ENCODE results near the gene IGF2R. TPM values are rescaled to one million over a fixed set of nuclear protein-coding genes. Genes with fewer than 3 reads are reported as not detected.

IGF2R gene
- polyA plus RNA-seq, 1 donor (not counting 4 experiments of a cell fraction or from before 2014, with no cell fraction given): 40.9 TPM

- Histone ChIP-seq H3K4me3 (ENCODE audit: control insufficient read depth in 2 of 3, extremely low read depth in 1 of 3, insufficient read depth in 2 of 3, low read depth in 1 of 3, low read length in 3 of 3) (no peak overlapping the region), H4K20me1 (ENCODE audit: control insufficient read depth, extremely low read depth, insufficient read depth, low read length) (no peaks in the 10 kb centered on the region), H3K9me1 (ENCODE audit: control insufficient read depth, extremely low read depth, insufficient read depth, low read length) (no peaks in the 10 kb centered on the region), H3K4me1 (ENCODE audit: control insufficient read depth, extremely low read depth, insufficient read depth, low read length) (no peaks in the 10 kb centered on the region), H3K36me3 (ENCODE audit: control insufficient read depth in 2 of 2, extremely low read depth in 1 of 2, insufficient read depth in 2 of 2, low read length in 2 of 2) (peaks cover 29 to 38% of the 10 kb centered on the region in 2 experiments), H3K9ac (ENCODE audit: control insufficient read depth, extremely low read depth, insufficient read depth, low read length) (no peak overlapping the region), H3K27me3 (ENCODE audit: control insufficient read depth, extremely low read depth, insufficient read depth, low read length) (no peaks in the 10 kb centered on the region), H3K27ac (ENCODE audit: control insufficient read depth, insufficient read depth, low read length) (no peak overlapping the region), H3K79me2 (ENCODE audit: control insufficient read depth, insufficient read depth, low read length) (no peaks in the 10 kb centered on the region), H2AFZ (ENCODE audit: control insufficient read depth, low read length) (no peak overlapping the region), H3K4me2 (ENCODE audit: control insufficient read depth, extremely low read depth, insufficient read depth, low read depth, low read length) (no peak overlapping the region), H3K9me3 (ENCODE audit: control insufficient read depth, low read depth, low read length) (no peaks in the 10 kb centered on the region)
- no peak for TF ChIP-seq EZH2 (IDR thresholded peaks at IDR 0.05; ENCODE audit: low read length)
- TF ChIP-seq CTCF (optimal IDR thresholded peaks at IDR 0.05 in 1 of 3, IDR thresholded peaks at IDR 0.05 in 1 of 3, conservative IDR thresholded peaks at IDR 0.05 in 1 of 3; ENCODE audit: extremely low read depth in 1 of 3, insufficient read depth in 2 of 3, low read length in 3 of 3): no peak
- DNase-seq (ENCODE audit: low read depth, low spot score) (no peak), FAIRE-seq (no peak)
- dilution Hi-C loops (cut with MboI; ENCODE audit: extremely low pct_ligation_motif_present, low sequenced_read_pairs): no loop called here
Observed at GRCh38 chr6:160106701-160107100, 137.8 kb downstream of the IGF2R start.

- H3K79me2 ChIP-seq (ENCODE audit: control insufficient read depth, insufficient read depth, low read length): no peaks in the 10 kb centered on the region
- no peaks in the 10 kb centered on the region for H3K27me3 ChIP-seq (ENCODE audit: control insufficient read depth, extremely low read depth, insufficient read depth, low read length)
- no peaks in the 10 kb centered on the region for H4K20me1 ChIP-seq (ENCODE audit: control insufficient read depth, extremely low read depth, insufficient read depth, low read length)
- H3K9me1 ChIP-seq (ENCODE audit: control insufficient read depth, extremely low read depth, insufficient read depth, low read length): no peaks in the 10 kb centered on the region
- H3K9me3 ChIP-seq (ENCODE audit: control insufficient read depth, low read depth, low read length): no peaks in the 10 kb centered on the region
- no peaks in the 10 kb centered on the region for H3K4me1 ChIP-seq (ENCODE audit: control insufficient read depth, extremely low read depth, insufficient read depth, low read length)
- DNase-seq (ENCODE audit: low read depth, low spot score) (no peak), FAIRE-seq (no peak)
- dilution Hi-C loops (cut with MboI; ENCODE audit: extremely low pct_ligation_motif_present, low sequenced_read_pairs): no loop called here
- TF ChIP-seq CTCF (optimal IDR thresholded peaks at IDR 0.05 in 1 of 3, IDR thresholded peaks at IDR 0.05 in 1 of 3, conservative IDR thresholded peaks at IDR 0.05 in 1 of 3; ENCODE audit: extremely low read depth in 1 of 3, insufficient read depth in 2 of 3, low read length in 3 of 3) (no peak), EZH2 (IDR thresholded peaks at IDR 0.05; ENCODE audit: low read length) (no peak)
- H3K4me2 ChIP-seq (ENCODE audit: control insufficient read depth, extremely low read depth, insufficient read depth, low read depth, low read length): no peak overlapping the region
- peaks cover 22 to 27% of the 10 kb centered on the region in 2 experiments for H3K36me3 ChIP-seq (ENCODE audit: control insufficient read depth in 2 of 2, extremely low read depth in 1 of 2, insufficient read depth in 2 of 2, low read length in 2 of 2)
- H3K4me3 ChIP-seq (ENCODE audit: control insufficient read depth in 2 of 3, extremely low read depth in 1 of 3, insufficient read depth in 2 of 3, low read depth in 1 of 3, low read length in 3 of 3): no peak overlapping the region
- H2AFZ ChIP-seq (ENCODE audit: control insufficient read depth, low read length): no peak overlapping the region
- H3K9ac ChIP-seq (ENCODE audit: control insufficient read depth, extremely low read depth, insufficient read depth, low read length): no peak overlapping the region
- no peak overlapping the region for H3K27ac ChIP-seq (ENCODE audit: control insufficient read depth, insufficient read depth, low read length)
Observed at GRCh38 chr6:160108077-160108476, 139.2 kb downstream of the IGF2R start.

Data from keratinocyte (primary cell).